ENCODE measurements around the gene GSTM5. TPM values are rescaled to one million over a fixed set of nuclear protein-coding genes. Genes with fewer than 3 reads are reported as not detected.

GSTM5 gene
- total RNA-seq, 1 experiment from 2014 or later, result not detected

- H3K4me3 ChIP-seq (ENCODE audit: low read length), result no peak overlapping the region
- H3K9ac ChIP-seq (ENCODE audit: low read length), result no peak overlapping the region
- H3F3A ChIP-seq (ENCODE audit: low read length, unreplicated experiment), result no peaks in the 10 kb centered on the region
- BruUV-seq (replicated peaks), result no TSS peak
- no peaks in the 10 kb centered on the region for H3K36me3 ChIP-seq (ENCODE audit: low read depth, low read length)
- no peaks in the 10 kb centered on the region for H3K9me2 ChIP-seq (replicated peaks; ENCODE audit: low read length)
- DNase-seq (no peak), ATAC-seq (no peak)
- TF ChIP-seq CTCF (conservative IDR thresholded peaks at IDR 0.05; ENCODE audit: low read depth, low read length) (no peak), EZH2phosphoT487 (IDR thresholded peaks at IDR 0.05; ENCODE audit: borderline replicate concordance, low read length) (no peak), EZH2 (IDR thresholded peaks at IDR 0.05; ENCODE audit: low read length, unreplicated experiment) (no peak)
- no peak overlapping the region for H2AFZ ChIP-seq (ENCODE audit: low read length)
- H3K4me2 ChIP-seq (ENCODE audit: low read length), result no peak overlapping the region
- POLR2A ChIA-PET (ENCODE audit: unreplicated experiment), result no interaction called here
- H4K20me1 ChIP-seq (ENCODE audit: low read length), result no peaks in the 10 kb centered on the region
- CTCF ChIA-PET, result no interaction called here
- no peaks in the 10 kb centered on the region for H3K27me3 ChIP-seq (ENCODE audit: low read length)
- no peaks in the 10 kb centered on the region for H3K9me3 ChIP-seq (ENCODE audit: low read length)
- H3K79me2 ChIP-seq (ENCODE audit: low read length), result no peaks in the 10 kb centered on the region
- intact Hi-C loops (cut with micrococcal nuclease), result no loop called here
- H3K4me1 ChIP-seq (ENCODE audit: insufficient read depth, low read length), result peaks cover 10% of the 10 kb centered on the region
- no peak overlapping the region for H3K27ac ChIP-seq (ENCODE audit: low read length)
These were observed 48.7 kb downstream of the GSTM5 start for GRCh38 chr1:109760581-109761226.

- no peaks in the 10 kb centered on the region for H3K27me3 ChIP-seq (ENCODE audit: low read length)
- H3K4me3 ChIP-seq (ENCODE audit: low read length), result no peak overlapping the region
- no peak for DNase-seq
- no peak overlapping the region for H3K4me2 ChIP-seq (ENCODE audit: low read length)
- H4K20me1 ChIP-seq (ENCODE audit: low read length), result no peaks in the 10 kb centered on the region
- no peaks in the 10 kb centered on the region for H3K9me2 ChIP-seq (replicated peaks; ENCODE audit: low read length)
- ATAC-seq, result no peak
- H3K79me2 ChIP-seq (ENCODE audit: low read length), result no peaks in the 10 kb centered on the region
- H3K9ac ChIP-seq (ENCODE audit: low read length), result no peak overlapping the region
- no peaks in the 10 kb centered on the region for H3K36me3 ChIP-seq (ENCODE audit: low read depth, low read length)
- H3K9me3 ChIP-seq (ENCODE audit: low read length), result no peaks in the 10 kb centered on the region
- H2AFZ ChIP-seq (ENCODE audit: low read length), result no peak overlapping the region
- H3F3A ChIP-seq (ENCODE audit: low read length, unreplicated experiment), result no peaks in the 10 kb centered on the region
- intact Hi-C loops (cut with micrococcal nuclease), result no loop called here
- H3K4me1 ChIP-seq (ENCODE audit: insufficient read depth, low read length), result peaks cover 10% of the 10 kb centered on the region
- no TSS peak for BruUV-seq (replicated peaks)
- no peak overlapping the region for H3K27ac ChIP-seq (ENCODE audit: low read length)
- ChIA-PET POLR2A (ENCODE audit: unreplicated experiment) (no interaction called here), CTCF (no interaction called here)
- TF ChIP-seq CTCF (conservative IDR thresholded peaks at IDR 0.05; ENCODE audit: low read depth, low read length) (no peak), EZH2phosphoT487 (IDR thresholded peaks at IDR 0.05; ENCODE audit: borderline replicate concordance, low read length) (no peak), EZH2 (IDR thresholded peaks at IDR 0.05; ENCODE audit: low read length, unreplicated experiment) (no peak)
These were observed 49.4 kb downstream of the GSTM5 start for GRCh38 chr1:109761227-109762038.

GRCh38 chr1:109762039-109762585 is 50.1 kb downstream of the GSTM5 start:
- ChIA-PET POLR2A (ENCODE audit: unreplicated experiment) (no interaction called here), CTCF (no interaction called here)
- BruUV-seq (replicated peaks), result no TSS peak
- Histone ChIP-seq H3K9me3 (ENCODE audit: low read length) (no peaks in the 10 kb centered on the region), H3K27me3 (ENCODE audit: low read length) (no peaks in the 10 kb centered on the region), H3K36me3 (ENCODE audit: low read depth, low read length) (no peaks in the 10 kb centered on the region), H3K79me2 (ENCODE audit: low read length) (no peaks in the 10 kb centered on the region), H4K20me1 (ENCODE audit: low read length) (no peaks in the 10 kb centered on the region), H3K9me2 (replicated peaks; ENCODE audit: low read length) (no peaks in the 10 kb centered on the region), H2AFZ (ENCODE audit: low read length) (no peak overlapping the region), H3K4me2 (ENCODE audit: low read length) (no peak overlapping the region), H3F3A (ENCODE audit: low read length, unreplicated experiment) (no peaks in the 10 kb centered on the region), H3K9ac (ENCODE audit: low read length) (no peak overlapping the region), H3K4me1 (ENCODE audit: insufficient read depth, low read length) (peaks cover 10% of the 10 kb centered on the region), H3K4me3 (ENCODE audit: low read length) (no peak overlapping the region), H3K27ac (ENCODE audit: low read length) (no peak overlapping the region)
- intact Hi-C loops (cut with micrococcal nuclease), result no loop called here
- DNase-seq, result no peak
- no peak for TF ChIP-seq EZH2phosphoT487 (IDR thresholded peaks at IDR 0.05; ENCODE audit: borderline replicate concordance, low read length)
- TF ChIP-seq EZH2 (IDR thresholded peaks at IDR 0.05; ENCODE audit: low read length, unreplicated experiment), result no peak
- no peak for TF ChIP-seq CTCF (conservative IDR thresholded peaks at IDR 0.05; ENCODE audit: low read depth, low read length)
- no peak for ATAC-seq
